HepG2 (cell line): ENCODE data around the gene CA10. TPM values are rescaled to one million over a fixed set of nuclear protein-coding genes. Genes with fewer than 3 reads are reported as not detected.

ENCODE experiments used
- ATAC-seq: fragments of 200-7000 bp; cut with Tn5 transposase; 3 replicates; pipeline ENCODE4 v1.9.1; 2020; ENCODE audit warnings: mild to moderate bottlenecking, moderate library complexity
- BruUV-seq: library from RNA; stranded (reverse); fragments of 400-500 nt; replicated peaks from 2 replicates; lab custom pipeline; 2021; lab: Mats Ljungman, UMichigan
- CTCF ChIA-PET: fragments of 300-600 bp; formaldehyde crosslinking; extraction: SDS; loops from one replicate; lab custom pipeline; 2021; ENCODE audit warnings: low total read pairs, inconsistent platforms, low intra/inter-chr PET ratio; lab: Yijun Ruan, JAX
- POLR2A ChIA-PET: fragments of 350-600 bp; sonication (Branson Sonifier 250); formaldehyde crosslinking; loops from one replicate; lab custom pipeline; 2020; ENCODE audit warnings: antibody characterized with exemption, inconsistent platforms; lab: Yijun Ruan, JAX
- DNase-seq: peaks from one replicate; pipeline ENCODE4 v3.0.0-alpha.2; 2015; ENCODE audit warnings: low spot score
- FAIRE-seq: peaks from 3 replicates; lab custom pipeline; 2011; peaks lifted over from hg19 to GRCh38; lab: Jason Lieb, UNC
- H2AFZ ChIP-seq: one replicate; pipeline ENCODE4 v1.6.1; 2011; ENCODE audit warnings: low read length, inconsistent platforms
- H3K27ac ChIP-seq: fragments of 300-600 bp; 3 replicates; pipeline ENCODE4 v1.8.0; 2011; ENCODE audit warnings: mixed run types, mild to moderate bottlenecking, mixed read lengths, low read length, inconsistent platforms; ENCODE audit not compliant: insufficient read depth; ENCODE audit errors: extremely low read length
- H3K27me3 ChIP-seq, 2 experiments: fragments of 200-600 bp in 1 of 2; 2 replicates in 1 of 2; 3 replicates in 1 of 2; pipeline versions ENCODE4 v1.6.0 to v1.8.0; 2011; ENCODE audit warnings: low read length in 2 of 2, mild to moderate bottlenecking in 2 of 2, moderate library complexity in 2 of 2, inconsistent platforms in 1 of 2; ENCODE audit not compliant: insufficient read depth in 2 of 2, control insufficient read depth in 1 of 2
- H3K36me3 ChIP-seq, 2 experiments: fragments of 200-600 bp in 1 of 2; replicated peaks in 1 of 2; 2 replicates in 1 of 2; 3 replicates in 1 of 2; pipeline versions ENCODE4 v1.5.1 to v1.8.0; 2011; ENCODE audit warnings: low read length in 2 of 2, inconsistent platforms in 1 of 2; ENCODE audit not compliant: insufficient read depth in 2 of 2, control insufficient read depth in 1 of 2
- H3K4me1 ChIP-seq: 2 replicates; pipeline ENCODE4 v1.5.1; 2012; ENCODE audit warnings: low read length, inconsistent platforms; ENCODE audit not compliant: insufficient read depth
- H3K4me2 ChIP-seq: 2 replicates; pipeline ENCODE4 v1.6.0; 2011; ENCODE audit warnings: low read depth, low read length, inconsistent platforms
- H3K4me3 ChIP-seq, 3 experiments: fragments of 200-600 bp in 1 of 3; sonication (generic), shearing (Covaris generic) in 1 of 3; replicated peaks in 1 of 3; 2 replicates each; pipeline ENCODE4 v1.5.1; 2011 to 2016; ENCODE audit warnings: low read length in 3 of 3, inconsistent platforms in 2 of 3, low read depth in 2 of 3, mild to moderate bottlenecking in 2 of 3, control low read depth in 1 of 3, mixed read lengths in 1 of 3; ENCODE audit not compliant: insufficient read depth in 1 of 3
- H3K79me2 ChIP-seq: one replicate; pipeline ENCODE4 v1.6.1; 2011; ENCODE audit warnings: low read length, inconsistent platforms; ENCODE audit not compliant: insufficient read depth
- H3K9ac ChIP-seq: 2 replicates; pipeline ENCODE4 v1.6.0; 2011; ENCODE audit warnings: mild to moderate bottlenecking, low read depth, low read length, inconsistent platforms; ENCODE audit not compliant: insufficient read depth
- H3K9me3 ChIP-seq: 2 replicates; pipeline ENCODE4 v1.5.1; 2012; ENCODE audit warnings: mild to moderate bottlenecking, low read length
- H4K20me1 ChIP-seq: 2 replicates; pipeline ENCODE4 v1.6.0; 2011; ENCODE audit warnings: inconsistent platforms, mild to moderate bottlenecking, low read length, moderate library complexity; ENCODE audit not compliant: insufficient read depth
- CENPX ChIP-seq: sonication (generic); formaldehyde crosslinking; IDR thresholded peaks from 2 replicates; pipeline ENCODE4 v1.9.0; 2021; ENCODE audit warnings: mild to moderate bottlenecking, missing genetic modification reagents, moderate library complexity
- FOXJ3 ChIP-seq: sonication (generic); formaldehyde crosslinking; IDR thresholded peaks from 2 replicates; pipeline ENCODE4 v1.4.0; 2020; ENCODE audit warnings: missing genetic modification reagents, mild to moderate bottlenecking, borderline replicate concordance
- KLF6 ChIP-seq: IDR thresholded peaks from 2 replicates; pipeline ENCODE4 v1.8.0; 2016; ENCODE audit warnings: missing biosample characterization, missing genetic modification reagents
- PCBP1 ChIP-seq: fragments of 200-400 bp; formaldehyde crosslinking; IDR thresholded peaks from 2 replicates; pipeline ENCODE4 v1.6.1; 2017; ENCODE audit warnings: mild to moderate bottlenecking, low read depth, low read length, borderline replicate concordance
- PHF8 ChIP-seq: sonication (generic); formaldehyde crosslinking; IDR thresholded peaks from 2 replicates; pipeline ENCODE4 v1.5.0; 2020; ENCODE audit warnings: missing genetic modification reagents
- SIN3A ChIP-seq: IDR thresholded peaks from 2 replicates; pipeline ENCODE4 v1.6.1; 2011; ENCODE audit warnings: low read depth, mild to moderate bottlenecking, control low read depth, low read length, borderline replicate concordance
- ZNF232 ChIP-seq: sonication (generic); formaldehyde crosslinking; IDR thresholded peaks from 2 replicates; pipeline ENCODE4 v1.4.0; 2020; ENCODE audit warnings: missing genetic modification reagents, borderline replicate concordance
- ZNF24 ChIP-seq: fragments of 450-650 bp; IDR thresholded peaks from 2 replicates; pipeline ENCODE4 v1.6.1; 2017; ENCODE audit warnings: antibody characterized with exemption, mild to moderate bottlenecking
- ZNF451 ChIP-seq: sonication (generic); formaldehyde crosslinking; IDR thresholded peaks from 2 replicates; pipeline ENCODE4 v1.5.0; 2020; ENCODE audit warnings: mild to moderate bottlenecking, missing genetic modification reagents
- ZNF652 ChIP-seq: IDR thresholded peaks from 2 replicates; pipeline ENCODE4 v1.6.1; 2016; ENCODE audit warnings: low read depth, borderline replicate concordance
- ZNF883 ChIP-seq: sonication (generic); formaldehyde crosslinking; IDR thresholded peaks from 2 replicates; pipeline ENCODE4 v1.5.1; 2020; ENCODE audit warnings: mild to moderate bottlenecking, missing genetic modification reagents; ENCODE audit errors: not compliant biosample characterization
- WGBS: methylation state at CpG from one replicate; pipeline ENCODE4 v1.1.6; 2017; ENCODE audit warnings: low lambda C conversion rate; 5-methylcytosine and 5-hydroxymethylcytosine counted together
- in situ Hi-C: cut with HindIII; loops from 2 replicates; pipeline ENCODE4 v1.10.0; 2017; ENCODE audit warnings: low pct_unique_long_range_greater_than_20kb; ENCODE audit not compliant: extremely low pct_ligation_motif_present
- intact Hi-C: fragments of 100-400 bp; cut with micrococcal nuclease; formaldehyde crosslinking; loops from one replicate; pipeline ENCODE4 v1.10.0; 2022; ENCODE audit not compliant: unreplicated experiment
- polyA plus RNA-seq, 8 experiments: library from polyadenylated mRNA; depleted of rRNA in 3 of 8; stranded (reverse) in 7 of 8; unstranded in 1 of 8; fragments of >200 nt; fragmentation: Illumina TruSeq in 4 of 8; extraction: Trizol in 4 of 8; gene quantifications; 2 replicates each; pipeline versions ENCODE4 v1.2.1 to v1.2.3, GENCODE V29; 2011 to 2016; ENCODE audit warnings: low read depth in 4 of 8, missing spikeins in 1 of 8, mixed read lengths in 1 of 8; ENCODE audit not compliant: insufficient read depth in 1 of 8
- total RNA-seq, 5 experiments: library from RNA; depleted of rRNA; stranded (reverse); fragments of >200 nt; fragmentation: Illumina TruSeq; extraction: Trizol; gene quantifications; 2 replicates each; pipeline ENCODE4 v1.2.3, GENCODE V29; 2016; ENCODE audit warnings: low read depth in 1 of 5
- TF ChIP-seq, protein P1 (sequence below): sonication (generic); formaldehyde crosslinking; IDR thresholded peaks from 2 replicates; pipeline ENCODE4 v1.4.0; 2020; ENCODE audit warnings: low read depth, mild to moderate bottlenecking, missing genetic modification reagents
- TF ChIP-seq, protein P2 (sequence below): sonication (generic); formaldehyde crosslinking; IDR thresholded peaks from 2 replicates; pipeline ENCODE4 v1.5.0; 2020; ENCODE audit warnings: missing genetic modification reagents
- TF ChIP-seq, protein P3 (sequence below): sonication (generic); formaldehyde crosslinking; IDR thresholded peaks from 2 replicates; pipeline ENCODE4 v1.8.0; 2022; ENCODE audit warnings: mild to moderate bottlenecking, missing genetic modification reagents, borderline replicate concordance
- TF ChIP-seq, protein P4 (sequence below): sonication (generic); formaldehyde crosslinking; IDR thresholded peaks from 2 replicates; pipeline ENCODE4 v1.4.0; 2020; ENCODE audit warnings: missing genetic modification reagents, borderline replicate concordance

Gene CA10
- total and polyA plus RNA-seq, 2 of the 13 experiments (the other 11 are each of a cell fraction or from before 2014, with no cell fraction given): not detected

DNA sequence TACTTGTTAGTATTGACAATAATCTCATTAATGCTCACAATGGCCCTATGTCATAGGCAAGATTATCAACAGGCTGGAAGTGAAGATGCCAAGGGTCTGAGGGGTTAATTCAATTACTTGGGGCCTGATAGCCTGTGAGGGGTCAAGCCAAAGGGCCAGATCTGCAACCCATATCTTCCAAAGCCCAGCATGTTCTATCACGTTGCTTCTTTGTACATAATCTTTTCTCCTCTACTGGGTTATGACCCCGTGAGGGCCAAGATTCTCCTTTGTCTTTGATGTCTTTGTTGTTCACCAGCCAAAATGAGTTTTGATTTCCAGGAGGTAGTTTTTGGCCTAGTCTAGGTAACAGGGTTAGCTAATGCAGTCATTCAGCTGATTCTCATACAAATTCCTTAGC, 551.0 kb downstream of the CA10 start:
- no TSS peak for BruUV-seq
- no peak for TF ChIP-seq PHF8
- TF ChIP-seq FOXJ3 (CRISPR knock-in tag): no peak
- TF ChIP-seq PCBP1: no peak
- no peak for TF ChIP-seq ZNF232 (CRISPR knock-in tag)
- no peak for TF ChIP-seq ZNF652 (CRISPR knock-in tag)
- TF ChIP-seq CENPX: no peak
- no peak for TF ChIP-seq KLF6 (CRISPR knock-in tag)
- no peak for TF ChIP-seq SIN3A
- TF ChIP-seq ZNF451 (CRISPR knock-in tag): no peak
- TF ChIP-seq ZNF883: no peak
- TF ChIP-seq, protein P1, sequence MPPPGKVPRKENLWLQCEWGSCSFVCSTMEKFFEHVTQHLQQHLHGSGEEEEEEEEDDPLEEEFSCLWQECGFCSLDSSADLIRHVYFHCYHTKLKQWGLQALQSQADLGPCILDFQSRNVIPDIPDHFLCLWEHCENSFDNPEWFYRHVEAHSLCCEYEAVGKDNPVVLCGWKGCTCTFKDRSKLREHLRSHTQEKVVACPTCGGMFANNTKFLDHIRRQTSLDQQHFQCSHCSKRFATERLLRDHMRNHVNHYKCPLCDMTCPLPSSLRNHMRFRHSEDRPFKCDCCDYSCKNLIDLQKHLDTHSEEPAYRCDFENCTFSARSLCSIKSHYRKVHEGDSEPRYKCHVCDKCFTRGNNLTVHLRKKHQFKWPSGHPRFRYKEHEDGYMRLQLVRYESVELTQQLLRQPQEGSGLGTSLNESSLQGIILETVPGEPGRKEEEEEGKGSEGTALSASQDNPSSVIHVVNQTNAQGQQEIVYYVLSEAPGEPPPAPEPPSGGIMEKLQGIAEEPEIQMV: no peak
- TF ChIP-seq, protein P2, sequence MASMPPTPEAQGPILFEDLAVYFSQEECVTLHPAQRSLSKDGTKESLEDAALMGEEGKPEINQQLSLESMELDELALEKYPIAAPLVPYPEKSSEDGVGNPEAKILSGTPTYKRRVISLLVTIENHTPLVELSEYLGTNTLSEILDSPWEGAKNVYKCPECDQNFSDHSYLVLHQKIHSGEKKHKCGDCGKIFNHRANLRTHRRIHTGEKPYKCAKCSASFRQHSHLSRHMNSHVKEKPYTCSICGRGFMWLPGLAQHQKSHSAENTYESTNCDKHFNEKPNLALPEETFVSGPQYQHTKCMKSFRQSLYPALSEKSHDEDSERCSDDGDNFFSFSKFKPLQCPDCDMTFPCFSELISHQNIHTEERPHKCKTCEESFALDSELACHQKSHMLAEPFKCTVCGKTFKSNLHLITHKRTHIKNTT: no peak
- TF ChIP-seq, protein P3, sequence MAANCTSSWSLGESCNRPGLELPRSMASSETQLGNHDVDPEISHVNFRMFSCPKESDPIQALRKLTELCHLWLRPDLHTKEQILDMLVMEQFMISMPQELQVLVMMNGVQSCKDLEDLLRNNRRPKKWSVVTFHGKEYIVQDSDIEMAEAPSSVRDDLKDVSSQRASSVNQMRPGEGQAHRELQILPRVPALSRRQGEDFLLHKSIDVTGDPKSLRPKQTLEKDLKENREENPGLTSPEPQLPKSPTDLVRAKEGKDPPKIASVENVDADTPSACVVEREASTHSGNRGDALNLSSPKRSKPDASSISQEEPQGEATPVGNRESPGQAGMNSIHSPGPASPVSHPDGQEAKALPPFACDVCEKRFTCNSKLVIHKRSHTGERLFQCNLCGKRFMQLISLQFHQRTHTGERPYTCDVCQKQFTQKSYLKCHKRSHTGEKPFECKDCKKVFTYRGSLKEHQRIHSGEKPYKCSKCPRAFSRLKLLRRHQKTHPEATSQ (CRISPR knock-in tag): no peak
- TF ChIP-seq ZNF24: no peak
- TF ChIP-seq, protein P4, sequence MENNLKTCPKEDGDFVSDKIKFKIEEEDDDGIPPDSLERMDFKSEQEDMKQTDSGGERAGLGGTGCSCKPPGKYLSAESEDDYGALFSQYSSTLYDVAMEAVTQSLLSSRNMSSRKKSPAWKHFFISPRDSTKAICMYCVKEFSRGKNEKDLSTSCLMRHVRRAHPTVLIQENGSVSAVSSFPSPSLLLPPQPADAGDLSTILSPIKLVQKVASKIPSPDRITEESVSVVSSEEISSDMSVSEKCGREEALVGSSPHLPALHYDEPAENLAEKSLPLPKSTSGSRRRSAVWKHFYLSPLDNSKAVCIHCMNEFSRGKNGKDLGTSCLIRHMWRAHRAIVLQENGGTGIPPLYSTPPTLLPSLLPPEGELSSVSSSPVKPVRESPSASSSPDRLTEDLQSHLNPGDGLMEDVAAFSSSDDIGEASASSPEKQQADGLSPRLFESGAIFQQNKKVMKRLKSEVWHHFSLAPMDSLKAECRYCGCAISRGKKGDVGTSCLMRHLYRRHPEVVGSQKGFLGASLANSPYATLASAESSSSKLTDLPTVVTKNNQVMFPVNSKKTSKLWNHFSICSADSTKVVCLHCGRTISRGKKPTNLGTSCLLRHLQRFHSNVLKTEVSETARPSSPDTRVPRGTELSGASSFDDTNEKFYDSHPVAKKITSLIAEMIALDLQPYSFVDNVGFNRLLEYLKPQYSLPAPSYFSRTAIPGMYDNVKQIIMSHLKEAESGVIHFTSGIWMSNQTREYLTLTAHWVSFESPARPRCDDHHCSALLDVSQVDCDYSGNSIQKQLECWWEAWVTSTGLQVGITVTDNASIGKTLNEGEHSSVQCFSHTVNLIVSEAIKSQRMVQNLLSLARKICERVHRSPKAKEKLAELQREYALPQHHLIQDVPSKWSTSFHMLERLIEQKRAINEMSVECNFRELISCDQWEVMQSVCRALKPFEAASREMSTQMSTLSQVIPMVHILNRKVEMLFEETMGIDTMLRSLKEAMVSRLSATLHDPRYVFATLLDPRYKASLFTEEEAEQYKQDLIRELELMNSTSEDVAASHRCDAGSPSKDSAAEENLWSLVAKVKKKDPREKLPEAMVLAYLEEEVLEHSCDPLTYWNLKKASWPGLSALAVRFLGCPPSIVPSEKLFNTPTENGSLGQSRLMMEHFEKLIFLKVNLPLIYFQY (CRISPR knock-in tag): no peak

More for the DNA sequence above, 551.0 kb downstream of the CA10 start:
- Histone ChIP-seq H3K9me3 (no peaks in the 10 kb centered on the region), H3K79me2 (no peaks in the 10 kb centered on the region), H2AFZ (no peak overlapping the region), H3K4me1 (peaks cover 16% of the 10 kb centered on the region), H3K4me2 (no peak overlapping the region), H4K20me1 (no peaks in the 10 kb centered on the region), H3K36me3 (no peaks in the 10 kb centered on the region), H3K4me3 (no peak overlapping the region), H3K27me3 (peaks cover 0 to 4% of the 10 kb centered on the region in 2 experiments; a peak in 2 of 5 replicates), H3K9ac (no peak overlapping the region), H3K27ac (no peak overlapping the region)
- ATAC-seq: no peak
- ChIA-PET POLR2A (no interaction called here), CTCF (no interaction called here)
- FAIRE-seq: no peak
- in situ Hi-C loops (no loop called here), intact Hi-C loops (no loop called here)
- WGBS: 8% methylated on average over 2 of the region's 2 CpGs
- no peak for DNase-seq
